Fibroblast of the conjunctiva (primary cell): Measurements from ENCODE around the gene AEBP1.

ENCODE experiments used
- DNase-seq: peaks from one replicate; pipeline ENCODE4 v3.0.0-alpha.2; 2010; ENCODE audit warnings: low read depth

AEBP1 gene

GRCh38 chr7:44156453-44157010 lies 52.4 kb downstream of the AEBP1 start:
- no peak for DNase-seq

- no peak for DNase-seq
These were observed 53.3 kb downstream of the AEBP1 start for GRCh38 chr7:44157116-44158080.

GRCh38 chr7:44158096-44158872 lies 54.1 kb downstream of the AEBP1 start:
- no peak for DNase-seq

GRCh38 chr7:44158873-44159631 lies 54.9 kb downstream of the AEBP1 start:
- DNase-seq = no peak

GRCh38 chr7:44159824-44160630 lies 55.9 kb downstream of the AEBP1 start:
- no peak for DNase-seq

GRCh38 chr7:44161371-44161770 lies 57.2 kb downstream of the AEBP1 start:
- no peak for DNase-seq

- DNase-seq = no peak
These were observed 58.0 kb downstream of the AEBP1 start for GRCh38 chr7:44162179-44162578.

GRCh38 chr7:44162785-44163395 lies 58.7 kb downstream of the AEBP1 start:
- DNase-seq = no peak

- no peak for DNase-seq
These were observed 59.4 kb downstream of the AEBP1 start for GRCh38 chr7:44163591-44163990.
